ENCODE measurements around the gene OR13C3. TPM values are rescaled to one million over a fixed set of nuclear protein-coding genes. Genes with fewer than 3 reads are reported as not detected.

Gene OR13C3
- total and polyA plus RNA-seq, 9 of the 15 experiments (the other 6 are each of a cell fraction or from before 2014, with no cell fraction given), result not detected

DNA sequence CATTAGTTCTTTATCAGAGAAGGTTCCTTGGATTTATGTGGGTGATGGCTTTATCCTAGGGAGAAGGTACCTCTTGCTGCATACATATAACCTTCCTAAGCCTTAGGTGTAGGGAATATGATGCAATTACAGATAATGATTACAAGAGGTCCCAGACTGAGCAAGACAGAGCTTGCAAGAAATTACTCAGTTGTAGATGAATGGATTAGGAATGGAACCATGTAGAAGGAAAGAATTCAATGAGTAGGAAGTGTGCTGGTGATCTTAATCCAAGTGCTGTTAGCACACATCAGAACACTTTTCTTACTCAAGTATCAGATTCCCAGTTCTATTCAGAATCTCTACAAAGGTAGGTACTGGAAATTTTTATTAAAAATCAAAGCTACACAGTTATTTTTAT, 30.1 kb downstream of the OR13C3 start:
- no peak for FAIRE-seq
- intact Hi-C loops (cut with micrococcal nuclease) (no loop called here), in situ Hi-C loops (cut with MboI) (no loop called here)
- Histone ChIP-seq H3K9me3 (replicated peaks; ENCODE audit: control insufficient read depth, insufficient read depth, low read depth, low read length) (peaks cover 2% of the 10 kb centered on the region), H4K20me1 (replicated peaks; ENCODE audit: control insufficient read depth, insufficient read depth, low read length) (no peaks in the 10 kb centered on the region), H2AFZ (ENCODE audit: low read depth, low read length) (no peak overlapping the region), H3K9ac (ENCODE audit: insufficient read depth in 1 of 2, low read depth in 2 of 2, low read length in 2 of 2) (no peak overlapping the region), H3K27ac (ENCODE audit: extremely low read depth, low read depth, low read length) (no peak overlapping the region), H3K79me2 (ENCODE audit: control insufficient read depth, insufficient read depth, low read length) (no peaks in the 10 kb centered on the region), H3K4me2 (ENCODE audit: insufficient read depth, low read length) (no peak overlapping the region), H3K36me3 (ENCODE audit: control insufficient read depth, insufficient read depth, low read length) (no peaks in the 10 kb centered on the region), H3K4me1 (replicated peaks in 1 of 2; ENCODE audit: control insufficient read depth in 2 of 2, insufficient read depth in 2 of 2, low read length in 2 of 2) (no peaks in the 10 kb centered on the region), H3K27me3 (ENCODE audit: control insufficient read depth in 2 of 2, insufficient read depth in 2 of 2, low read length in 2 of 2) (no peaks in the 10 kb centered on the region), H3K9me1 (ENCODE audit: control insufficient read depth, insufficient read depth, low read length) (no peaks in the 10 kb centered on the region), H3K4me3 (no peak overlapping the region)
- ChIA-PET CTCF (ENCODE audit: low intra/inter-chr PET ratio) (no interaction called here), POLR2A (no interaction called here)
- no peak for DNase-seq (ENCODE audit: extremely low read depth in 1 of 4, low spot score in 3 of 4)
- TF ChIP-seq PHB2 (IDR thresholded peaks at IDR 0.05; ENCODE audit: low read depth) (no peak), E2F3 (CRISPR knock-in tag; IDR thresholded peaks at IDR 0.05) (no peak), CREB3L1 (IDR thresholded peaks at IDR 0.05; ENCODE audit: borderline replicate concordance, low read depth) (no peak), RBM39 (optimal IDR thresholded peaks at IDR 0.05; ENCODE audit: low read depth, low read length) (no peak), MAFK (IDR thresholded peaks at IDR 0.05; ENCODE audit: low read length) (no peak), NFXL1 (CRISPR knock-in tag; IDR thresholded peaks at IDR 0.05) (no peak), ZNF146 (CRISPR knock-in tag; IDR thresholded peaks at IDR 0.05; ENCODE audit: unreplicated experiment) (no peak), XRCC4 (IDR thresholded peaks at IDR 0.05; ENCODE audit: extremely low read depth, insufficient read depth, insufficient read length) (no peak), MYNN (IDR thresholded peaks at IDR 0.05) (no peak), MYNN (CRISPR knock-in tag; IDR thresholded peaks at IDR 0.05) (no peak), KDM5B (IDR thresholded peaks at IDR 0.05; ENCODE audit: insufficient replicate concordance, low read depth, low read length) (no peak), NRF1 (conservative IDR thresholded peaks at IDR 0.05 in 1 of 2, IDR thresholded peaks at IDR 0.05 in 1 of 2) (no peak), HMG20B (CRISPR knock-in tag; IDR thresholded peaks at IDR 0.05) (no peak), MXD1 (CRISPR knock-in tag; IDR thresholded peaks at IDR 0.05; ENCODE audit: borderline replicate concordance, poor library complexity, severe bottlenecking) (no peak), FOXJ3 (CRISPR knock-in tag; IDR thresholded peaks at IDR 0.05) (no peak)
- TF ChIP-seq, protein P1, sequence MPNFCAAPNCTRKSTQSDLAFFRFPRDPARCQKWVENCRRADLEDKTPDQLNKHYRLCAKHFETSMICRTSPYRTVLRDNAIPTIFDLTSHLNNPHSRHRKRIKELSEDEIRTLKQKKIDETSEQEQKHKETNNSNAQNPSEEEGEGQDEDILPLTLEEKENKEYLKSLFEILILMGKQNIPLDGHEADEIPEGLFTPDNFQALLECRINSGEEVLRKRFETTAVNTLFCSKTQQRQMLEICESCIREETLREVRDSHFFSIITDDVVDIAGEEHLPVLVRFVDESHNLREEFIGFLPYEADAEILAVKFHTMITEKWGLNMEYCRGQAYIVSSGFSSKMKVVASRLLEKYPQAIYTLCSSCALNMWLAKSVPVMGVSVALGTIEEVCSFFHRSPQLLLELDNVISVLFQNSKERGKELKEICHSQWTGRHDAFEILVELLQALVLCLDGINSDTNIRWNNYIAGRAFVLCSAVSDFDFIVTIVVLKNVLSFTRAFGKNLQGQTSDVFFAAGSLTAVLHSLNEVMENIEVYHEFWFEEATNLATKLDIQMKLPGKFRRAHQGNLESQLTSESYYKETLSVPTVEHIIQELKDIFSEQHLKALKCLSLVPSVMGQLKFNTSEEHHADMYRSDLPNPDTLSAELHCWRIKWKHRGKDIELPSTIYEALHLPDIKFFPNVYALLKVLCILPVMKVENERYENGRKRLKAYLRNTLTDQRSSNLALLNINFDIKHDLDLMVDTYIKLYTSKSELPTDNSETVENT (CRISPR knock-in tag; IDR thresholded peaks at IDR 0.05), result no peak
- BruUV-seq (replicated peaks), result no TSS peak
- no peak for ATAC-seq
